Measurements from ENCODE around the gene PTPN7.
"Not testable (repeated sequence)": the region's sequence is repeated elsewhere in the genome, so short reads cannot be mapped to it uniquely, and the experiment has no call there.

Gene PTPN7

DNA sequence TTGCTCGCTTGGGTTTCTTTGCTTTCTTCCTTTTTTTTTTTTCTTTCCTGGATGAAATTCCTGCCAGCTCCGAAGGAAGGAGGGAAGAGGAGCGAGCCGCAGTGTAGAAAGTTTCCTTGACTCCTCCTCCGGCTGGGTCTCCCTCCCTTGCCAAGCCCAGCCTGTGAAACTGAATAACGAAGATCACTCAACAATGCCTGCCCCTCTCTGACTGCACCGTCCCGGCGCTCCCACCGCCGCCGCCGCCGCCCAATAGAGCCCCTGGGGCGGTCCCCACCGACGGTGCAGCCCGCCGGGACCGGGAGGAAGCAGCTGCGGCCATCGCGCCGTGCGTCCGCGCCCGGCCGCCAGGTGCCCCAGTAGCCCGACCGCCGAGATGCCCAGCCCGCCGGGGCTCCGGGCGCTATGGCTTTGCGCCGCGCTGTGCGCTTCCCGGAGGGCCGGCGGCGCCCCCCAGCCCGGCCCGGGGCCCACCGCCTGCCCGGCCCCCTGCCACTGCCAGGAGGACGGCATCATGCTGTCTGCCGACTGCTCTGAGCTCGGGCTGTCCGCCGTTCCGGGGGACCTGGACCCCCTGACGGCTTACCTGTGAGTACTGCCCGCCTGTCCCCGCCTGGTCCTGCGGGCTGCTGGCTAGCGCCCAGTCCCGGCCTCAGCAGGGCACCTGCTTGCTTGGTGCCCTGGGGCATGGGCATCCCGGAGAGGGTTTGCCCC lies 33.4 kb upstream of the PTPN7 start, which contains the start of gene LGR6:
LGR6 (plus strand) TSS at position 186 of the 714 bp plus-strand sequence; CDS start at position 377, 191 bp downstream.
- no peaks in the 10 kb centered on the region for H3K27me3 ChIP-seq (ENCODE audit: low read length)
- H3F3A ChIP-seq (ENCODE audit: insufficient read depth), result no peaks in the 10 kb centered on the region
- H3K9me2 ChIP-seq (replicated peaks; ENCODE audit: insufficient read depth, low read length), result no peaks in the 10 kb centered on the region
- no peaks in the 10 kb centered on the region for H3K79me2 ChIP-seq (ENCODE audit: insufficient read depth, low read length)
- no peak within 1 kb of the TSS for H3K27ac ChIP-seq (ENCODE audit: low read depth, low read length)
- H2AFZ ChIP-seq (ENCODE audit: low read depth, low read length, severe bottlenecking), result no peak within 1 kb of the TSS
- no peaks in the 10 kb centered on the region for H3K36me3 ChIP-seq (ENCODE audit: low read length)
- no peak within 1 kb of the TSS for H3K4me3 ChIP-seq (ENCODE audit: insufficient read depth, low read length, poor library complexity, severe bottlenecking)
- no peak within 1 kb of the TSS for H3K9ac ChIP-seq (ENCODE audit: low read length)
- H3K9me3 ChIP-seq (ENCODE audit: insufficient read depth, low read length), result no peaks in the 10 kb centered on the region
- TF ChIP-seq, protein P1, sequence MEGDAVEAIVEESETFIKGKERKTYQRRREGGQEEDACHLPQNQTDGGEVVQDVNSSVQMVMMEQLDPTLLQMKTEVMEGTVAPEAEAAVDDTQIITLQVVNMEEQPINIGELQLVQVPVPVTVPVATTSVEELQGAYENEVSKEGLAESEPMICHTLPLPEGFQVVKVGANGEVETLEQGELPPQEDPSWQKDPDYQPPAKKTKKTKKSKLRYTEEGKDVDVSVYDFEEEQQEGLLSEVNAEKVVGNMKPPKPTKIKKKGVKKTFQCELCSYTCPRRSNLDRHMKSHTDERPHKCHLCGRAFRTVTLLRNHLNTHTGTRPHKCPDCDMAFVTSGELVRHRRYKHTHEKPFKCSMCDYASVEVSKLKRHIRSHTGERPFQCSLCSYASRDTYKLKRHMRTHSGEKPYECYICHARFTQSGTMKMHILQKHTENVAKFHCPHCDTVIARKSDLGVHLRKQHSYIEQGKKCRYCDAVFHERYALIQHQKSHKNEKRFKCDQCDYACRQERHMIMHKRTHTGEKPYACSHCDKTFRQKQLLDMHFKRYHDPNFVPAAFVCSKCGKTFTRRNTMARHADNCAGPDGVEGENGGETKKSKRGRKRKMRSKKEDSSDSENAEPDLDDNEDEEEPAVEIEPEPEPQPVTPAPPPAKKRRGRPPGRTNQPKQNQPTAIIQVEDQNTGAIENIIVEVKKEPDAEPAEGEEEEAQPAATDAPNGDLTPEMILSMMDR (IDR thresholded peaks at IDR 0.05; ENCODE audit: insufficient read depth, low read length, poor library complexity, severe bottlenecking), result no peak
- TF ChIP-seq EZH2phosphoT487 (conservative IDR thresholded peaks at IDR 0.05; ENCODE audit: low read length), result no peak
- no peak within 1 kb of the TSS for H3K4me2 ChIP-seq (ENCODE audit: low read depth, low read length, poor library complexity, severe bottlenecking)
- no peaks in the 10 kb centered on the region for H4K20me1 ChIP-seq (ENCODE audit: low read depth, low read length)

DNA sequence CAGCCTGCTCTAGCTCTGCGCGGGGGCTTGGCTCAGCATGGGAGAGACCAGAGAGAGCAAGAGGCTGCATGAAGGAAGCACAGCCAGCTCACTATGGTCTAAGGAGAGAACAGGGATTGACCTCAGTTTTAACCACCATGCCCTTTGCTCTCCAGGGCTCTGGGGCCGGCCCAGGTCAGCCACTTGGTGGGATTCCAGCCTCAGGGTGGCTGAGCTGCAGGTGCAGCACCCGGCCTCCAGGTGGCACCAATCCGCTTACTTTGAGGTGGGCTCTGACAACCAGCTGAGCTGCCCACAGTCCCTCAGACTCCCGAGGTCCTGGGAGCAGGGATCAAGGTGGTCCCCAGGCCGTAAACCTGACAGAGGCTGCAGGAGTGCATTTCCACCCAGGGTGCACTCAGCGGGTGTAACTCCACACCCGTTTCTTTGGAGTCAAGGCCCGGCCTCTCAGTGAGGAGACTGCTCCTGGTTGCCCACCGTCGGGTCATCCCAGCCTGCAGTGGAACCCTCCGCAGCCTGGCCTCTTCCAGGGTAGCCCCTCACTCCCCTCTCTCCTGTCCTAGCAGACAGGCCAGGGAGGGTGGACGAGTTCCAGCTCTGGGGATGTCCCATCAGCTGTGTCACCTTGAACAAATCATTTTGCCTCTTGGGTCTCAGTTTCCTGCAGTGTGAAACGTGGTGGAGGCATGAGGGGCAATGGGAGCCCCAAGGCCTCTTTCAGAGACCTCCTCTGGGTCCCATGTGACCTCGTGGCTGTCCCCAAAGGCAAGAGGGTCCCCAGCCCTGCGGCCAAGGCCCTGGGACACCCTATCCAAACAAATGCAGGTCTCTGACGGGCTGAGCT lies 32.6 kb upstream of the PTPN7 start:
- Histone ChIP-seq H3K9ac (ENCODE audit: low read length) (no peak overlapping the region), H3K36me3 (ENCODE audit: low read length) (no peaks in the 10 kb centered on the region), H3K9me2 (replicated peaks; ENCODE audit: insufficient read depth, low read length) (no peaks in the 10 kb centered on the region), H3K27me3 (ENCODE audit: low read length) (no peaks in the 10 kb centered on the region), H4K20me1 (ENCODE audit: low read depth, low read length) (no peaks in the 10 kb centered on the region), H3F3A (ENCODE audit: insufficient read depth) (no peaks in the 10 kb centered on the region), H3K4me3 (ENCODE audit: insufficient read depth, low read length, poor library complexity, severe bottlenecking) (no peak overlapping the region), H3K79me2 (ENCODE audit: insufficient read depth, low read length) (no peaks in the 10 kb centered on the region), H3K4me2 (ENCODE audit: low read depth, low read length, poor library complexity, severe bottlenecking) (no peak overlapping the region), H2AFZ (ENCODE audit: low read depth, low read length, severe bottlenecking) (no peak overlapping the region), H3K9me3 (ENCODE audit: insufficient read depth, low read length) (no peaks in the 10 kb centered on the region), H3K27ac (ENCODE audit: low read depth, low read length) (no peak overlapping the region)
- TF ChIP-seq EZH2phosphoT487 (conservative IDR thresholded peaks at IDR 0.05; ENCODE audit: low read length), result no peak
- TF ChIP-seq, protein P1 (IDR thresholded peaks at IDR 0.05; ENCODE audit: insufficient read depth, low read length, poor library complexity, severe bottlenecking), result peak; percentile 78

DNA sequence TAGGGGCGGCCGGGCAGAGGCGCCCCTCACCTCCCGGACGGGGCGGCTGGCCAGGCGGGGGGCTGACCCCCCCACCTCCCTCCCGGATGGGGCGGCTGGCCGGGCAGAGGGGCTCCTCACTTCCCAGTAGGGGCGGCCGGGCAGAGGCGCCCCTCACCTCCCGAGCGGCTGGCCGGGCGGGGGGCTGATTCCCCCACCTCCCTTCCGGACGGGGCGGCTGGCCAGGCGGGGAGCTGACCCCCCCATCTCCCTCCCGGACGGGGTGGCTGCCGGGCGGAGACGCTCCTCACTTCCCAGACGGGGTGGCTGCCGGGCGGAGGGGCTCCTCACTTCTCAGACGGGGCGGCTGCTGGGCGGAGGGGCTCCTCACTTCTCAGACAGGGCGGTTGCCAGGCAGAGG lies 31.0 kb upstream of the PTPN7 start:
- H3K9me2 ChIP-seq (replicated peaks; ENCODE audit: insufficient read depth, low read length); H3K4me2 ChIP-seq (ENCODE audit: low read depth, low read length, poor library complexity, severe bottlenecking); H3K9me3 ChIP-seq (ENCODE audit: insufficient read depth, low read length); H3K9ac ChIP-seq (ENCODE audit: low read length); H3K27me3 ChIP-seq (ENCODE audit: low read length); H4K20me1 ChIP-seq (ENCODE audit: low read depth, low read length); H3K79me2 ChIP-seq (ENCODE audit: insufficient read depth, low read length); H3K36me3 ChIP-seq (ENCODE audit: low read length); H3K27ac ChIP-seq (ENCODE audit: low read depth, low read length); H3F3A ChIP-seq (ENCODE audit: insufficient read depth); H2AFZ ChIP-seq (ENCODE audit: low read depth, low read length, severe bottlenecking); H3K4me3 ChIP-seq (ENCODE audit: insufficient read depth, low read length, poor library complexity, severe bottlenecking): not testable (repeated sequence)
